A549 (cell line): ENCODE results near the gene MYO1B. TPM values are rescaled to one million over a fixed set of nuclear protein-coding genes. Genes with fewer than 3 reads are reported as not detected.

Experiments used
- ATAC-seq, 2 experiments: fragments of 200-7000 bp in 1 of 2; fragments of >200 bp in 1 of 2; cut with Nextera tagmentation in 1 of 2; cut with Tn5 transposase in 1 of 2; 3 replicates each; pipeline versions ENCODE4 v1.8.0 to v1.9.1; 2018 to 2020; ENCODE audit warnings: mild to moderate bottlenecking in 1 of 2, moderate library complexity in 1 of 2
- CTCF ChIA-PET: fragments of 300-600 bp; sonication (Branson Sonifier 250); formaldehyde crosslinking; extraction: SDS; loops from one replicate; lab custom pipeline; 2021; ENCODE audit warnings: antibody characterized with exemption, inconsistent platforms; lab: Yijun Ruan, JAX
- POLR2A ChIA-PET: fragments of 350-600 bp; formaldehyde crosslinking; extraction: SDS; loops from one replicate; lab custom pipeline; 2021; ENCODE audit warnings: antibody characterized with exemption, inconsistent platforms; lab: Yijun Ruan, JAX
- DNase-seq, 2 experiments: peaks; one replicate each; pipeline versions ENCODE4 v3.0.0 to v3.0.0-alpha.2; 2011 to 2016; ENCODE audit warnings: low read depth in 1 of 2, low spot score in 1 of 2
- FAIRE-seq: peaks from 2 replicates; lab custom pipeline; 2011; peaks lifted over from hg19 to GRCh38; lab: Jason Lieb, UNC
- H3K27ac ChIP-seq, 2 experiments: fragments of >200 bp; sonication (Bioruptor Twin); formaldehyde crosslinking; 3 replicates each; pipeline ENCODE4 v1.5.1; 2016 to 2017
- H3K4me1 ChIP-seq: fragments of >200 bp; sonication (Bioruptor Twin); formaldehyde crosslinking; 3 replicates; pipeline ENCODE4 v1.6.1; 2016
- H3K4me2 ChIP-seq: fragments of >200 bp; sonication (Bioruptor Twin); formaldehyde crosslinking; 3 replicates; pipeline ENCODE4 v1.6.1; 2016
- H3K4me3 ChIP-seq: fragments of >200 bp; sonication (Bioruptor Twin); formaldehyde crosslinking; 3 replicates; pipeline ENCODE4 v1.5.1; 2016
- H3K9me3 ChIP-seq: fragments of >200 bp; sonication (Bioruptor Twin); formaldehyde crosslinking; 3 replicates; pipeline ENCODE4 v1.6.1; 2016
- CEBPB ChIP-seq, 2 experiments: fragments of >200 bp in 1 of 2; sonication (Bioruptor Twin) in 1 of 2; formaldehyde crosslinking in 1 of 2; IDR thresholded peaks; 2 replicates each; pipeline ENCODE4 v1.6.1; 2012 to 2016
- EP300 ChIP-seq, 2 experiments: fragments of >200 bp; sonication (Bioruptor Twin); formaldehyde crosslinking; IDR thresholded peaks; 2 replicates in 1 of 2; 3 replicates in 1 of 2; pipeline ENCODE4 v1.6.1; 2016 to 2017
- ESRRA ChIP-seq: fragments of 150-350 bp; IDR thresholded peaks from 2 replicates; pipeline ENCODE4 v1.6.1; 2014; ENCODE audit warnings: mild to moderate bottlenecking, low read length, borderline replicate concordance
- FOSL2 ChIP-seq, 2 experiments: fragments of 450-650 bp in 1 of 2; fragments of >200 bp in 1 of 2; sonication (Bioruptor Twin) in 1 of 2; formaldehyde crosslinking; IDR thresholded peaks; 2 replicates each; pipeline versions ENCODE4 v1.5.0 to v1.6.1; 2016 to 2020; ENCODE audit warnings: mild to moderate bottlenecking in 1 of 2, moderate library complexity in 1 of 2
- HDAC2 ChIP-seq: fragments of 200-600 bp; sonication (generic); IDR thresholded peaks from 2 replicates; pipeline ENCODE4 v1.6.1; 2016
- HEYL ChIP-seq: fragments of 250-450 bp; sonication (Bioruptor Pico); IDR thresholded peaks from 2 replicates; pipeline ENCODE4 v1.8.0; 2021; ENCODE audit warnings: mild to moderate bottlenecking, moderate library complexity
- JUN ChIP-seq, 2 experiments: fragments of >200 bp; sonication (Bioruptor Twin); formaldehyde crosslinking; IDR thresholded peaks; 2 replicates in 1 of 2; 3 replicates in 1 of 2; pipeline ENCODE4 v1.6.1; 2016 to 2017
- JUNB ChIP-seq: fragments of >200 bp; sonication (Bioruptor Twin); formaldehyde crosslinking; IDR thresholded peaks from 2 replicates; pipeline ENCODE4 v1.6.1; 2016
- KDM5A ChIP-seq: fragments of 200-600 bp; sonication (generic); IDR thresholded peaks from 2 replicates; pipeline ENCODE4 v1.6.1; 2016; ENCODE audit warnings: antibody characterized with exemption, mild to moderate bottlenecking
- MAFK ChIP-seq: fragments of 450-650 bp; IDR thresholded peaks from 2 replicates; pipeline ENCODE4 v1.6.1; 2014; ENCODE audit not compliant: partially characterized antibody
- NPAS2 ChIP-seq: fragments of 250-450 bp; sonication (Bioruptor Pico); IDR thresholded peaks from 2 replicates; pipeline ENCODE4 v1.8.0; 2022; ENCODE audit warnings: mild to moderate bottlenecking, moderate library complexity, borderline replicate concordance
- PHF8 ChIP-seq: fragments of 200-600 bp; sonication (generic); IDR thresholded peaks from 2 replicates; pipeline ENCODE4 v1.6.1; 2016; ENCODE audit warnings: low read depth, mild to moderate bottlenecking, antibody characterized with exemption, moderate library complexity, borderline replicate concordance
- RARB ChIP-seq: fragments of 250-450 bp; sonication (Bioruptor Pico); IDR thresholded peaks from 2 replicates; pipeline ENCODE4 v1.8.0; 2021; ENCODE audit warnings: mild to moderate bottlenecking, moderate library complexity
- TFCP2L1 ChIP-seq: fragments of 250-450 bp; sonication (Bioruptor Pico); IDR thresholded peaks from 2 replicates; pipeline ENCODE4 v1.5.0; 2021; ENCODE audit warnings: mild to moderate bottlenecking
- ZNF302 ChIP-seq: fragments of 250-450 bp; sonication (Bioruptor Pico); IDR thresholded peaks from 2 replicates; pipeline ENCODE4 v1.9.0; 2021; ENCODE audit warnings: inconsistent platforms, mild to moderate bottlenecking, moderate library complexity
- ZSCAN20 ChIP-seq: fragments of 250-450 bp; sonication (Bioruptor Pico); IDR thresholded peaks from 2 replicates; pipeline ENCODE4 v1.8.0; 2022; ENCODE audit warnings: mild to moderate bottlenecking, moderate library complexity
- WGBS: methylation state at CpG from one replicate; pipeline ENCODE4 v1.1.6; 2017; ENCODE audit errors: missing lambda C conversion rate; 5-methylcytosine and 5-hydroxymethylcytosine counted together
- polyA plus RNA-seq, 4 experiments: library from polyadenylated mRNA; depleted of rRNA in 3 of 4; stranded (reverse); fragments of >200 nt; fragmentation: RNase III in 1 of 4; extraction: RNeasy Plus Mini Kit Qiagen cat#74134 plus additional on column Dnase treatment in 1 of 4; gene quantifications; 2 replicates in 3 of 4; 3 replicates in 1 of 4; pipeline ENCODE4 v1.2.3, GENCODE V29; 2011 to 2017
- TF ChIP-seq, protein P1 (sequence below): fragments of 250-450 bp; sonication (Bioruptor Pico); IDR thresholded peaks from 2 replicates; pipeline ENCODE4 v1.5.0; 2021; ENCODE audit warnings: mild to moderate bottlenecking, moderate library complexity, borderline replicate concordance
- TF ChIP-seq, protein P2 (sequence below): fragments of 150-350 bp; IDR thresholded peaks from 2 replicates; pipeline ENCODE4 v1.6.1; 2014; ENCODE audit warnings: low read depth, mild to moderate bottlenecking, low read length
- TF ChIP-seq, protein P3 (sequence below): IDR thresholded peaks from 2 replicates; pipeline ENCODE4 v1.6.1; 2012
- TF ChIP-seq, protein P4 (sequence below): fragments of >200 bp; sonication (Bioruptor Twin); formaldehyde crosslinking; IDR thresholded peaks from 2 replicates; pipeline ENCODE4 v1.6.1; 2016
- TF ChIP-seq, protein P5 (sequence below): fragments of >200 bp; sonication (Bioruptor Twin); formaldehyde crosslinking; IDR thresholded peaks from 3 replicates; pipeline ENCODE4 v1.5.1; 2016
- TF ChIP-seq, protein P6 (sequence below): fragments of 450-650 bp; IDR thresholded peaks from 2 replicates; pipeline ENCODE4 v1.6.1; 2014; ENCODE audit warnings: antibody characterized with exemption

Gene MYO1B
- polyA plus RNA-seq, 2 of the 4 experiments (the other 2 are of a cell fraction): 77.7 to 159 TPM

DNA sequence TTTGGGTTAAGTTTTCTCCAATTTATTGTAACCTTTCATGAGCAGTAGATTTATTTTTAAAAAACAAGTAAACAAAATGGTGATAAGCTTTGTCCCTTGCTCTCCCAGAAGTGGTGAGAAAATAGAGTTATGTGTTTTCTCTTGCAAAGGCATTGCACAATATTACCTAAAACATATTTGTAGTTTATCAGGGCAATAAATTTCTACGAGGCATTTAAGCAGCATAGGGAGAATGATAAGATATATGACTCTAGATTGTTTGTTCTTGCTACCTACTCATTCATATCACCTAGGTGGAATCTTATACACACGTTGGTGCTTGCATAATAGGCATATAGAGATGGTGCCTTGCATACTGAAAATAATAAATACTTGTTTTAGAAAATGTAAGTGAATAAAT, 201.7 kb downstream of the MYO1B start:
- Histone ChIP-seq H3K27ac (no peak overlapping the region), H3K9me3 (no peaks in the 10 kb centered on the region), H3K4me3 (no peak overlapping the region), H3K4me1 (peaks cover 8% of the 10 kb centered on the region; the same call in 1 of the 3 replicates), H3K4me2 (no peak overlapping the region)
- ChIA-PET POLR2A (no interaction called here), CTCF (interaction anchor here (0.7 to 1.1 kb wide), 2 partner anchors 9 to 332 kb away, joined by 3 to 4 read pairs; no protein-coding TSS in a partner anchor)
- WGBS: 14% methylated on average over 2 of the region's 2 CpGs
- ATAC-seq (no peak), FAIRE-seq (no peak)
- TF ChIP-seq RARB (CRISPR knock-in tag) (no peak), CEBPB (IDR thresholded peaks at IDR 0.05) (peak; percentile 55 to 62; a peak in 2 of 4 replicates), NPAS2 (CRISPR knock-in tag) (no peak), KDM5A (no peak), ZSCAN20 (CRISPR knock-in tag) (no peak), TFCP2L1 (CRISPR knock-in tag) (no peak)
- TF ChIP-seq, protein P1, sequence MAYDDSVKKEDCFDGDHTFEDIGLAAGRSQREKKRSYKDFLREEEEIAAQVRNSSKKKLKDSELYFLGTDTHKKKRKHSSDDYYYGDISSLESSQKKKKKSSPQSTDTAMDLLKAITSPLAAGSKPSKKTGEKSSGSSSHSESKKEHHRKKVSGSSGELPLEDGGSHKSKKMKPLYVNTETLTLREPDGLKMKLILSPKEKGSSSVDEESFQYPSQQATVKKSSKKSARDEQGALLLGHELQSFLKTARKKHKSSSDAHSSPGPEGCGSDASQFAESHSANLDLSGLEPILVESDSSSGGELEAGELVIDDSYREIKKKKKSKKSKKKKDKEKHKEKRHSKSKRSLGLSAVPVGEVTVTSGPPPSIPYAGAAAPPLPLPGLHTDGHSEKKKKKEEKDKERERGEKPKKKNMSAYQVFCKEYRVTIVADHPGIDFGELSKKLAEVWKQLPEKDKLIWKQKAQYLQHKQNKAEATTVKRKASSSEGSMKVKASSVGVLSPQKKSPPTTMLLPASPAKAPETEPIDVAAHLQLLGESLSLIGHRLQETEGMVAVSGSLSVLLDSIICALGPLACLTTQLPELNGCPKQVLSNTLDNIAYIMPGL (CRISPR knock-in tag): no peak
- TF ChIP-seq, protein P2, sequence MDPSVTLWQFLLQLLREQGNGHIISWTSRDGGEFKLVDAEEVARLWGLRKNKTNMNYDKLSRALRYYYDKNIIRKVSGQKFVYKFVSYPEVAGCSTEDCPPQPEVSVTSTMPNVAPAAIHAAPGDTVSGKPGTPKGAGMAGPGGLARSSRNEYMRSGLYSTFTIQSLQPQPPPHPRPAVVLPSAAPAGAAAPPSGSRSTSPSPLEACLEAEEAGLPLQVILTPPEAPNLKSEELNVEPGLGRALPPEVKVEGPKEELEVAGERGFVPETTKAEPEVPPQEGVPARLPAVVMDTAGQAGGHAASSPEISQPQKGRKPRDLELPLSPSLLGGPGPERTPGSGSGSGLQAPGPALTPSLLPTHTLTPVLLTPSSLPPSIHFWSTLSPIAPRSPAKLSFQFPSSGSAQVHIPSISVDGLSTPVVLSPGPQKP: no peak
- TF ChIP-seq, protein P3, sequence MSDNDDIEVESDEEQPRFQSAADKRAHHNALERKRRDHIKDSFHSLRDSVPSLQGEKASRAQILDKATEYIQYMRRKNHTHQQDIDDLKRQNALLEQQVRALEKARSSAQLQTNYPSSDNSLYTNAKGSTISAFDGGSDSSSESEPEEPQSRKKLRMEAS: no peak
- TF ChIP-seq, all 56 proteins: peak for 1
- no peak for DNase-seq

DNA sequence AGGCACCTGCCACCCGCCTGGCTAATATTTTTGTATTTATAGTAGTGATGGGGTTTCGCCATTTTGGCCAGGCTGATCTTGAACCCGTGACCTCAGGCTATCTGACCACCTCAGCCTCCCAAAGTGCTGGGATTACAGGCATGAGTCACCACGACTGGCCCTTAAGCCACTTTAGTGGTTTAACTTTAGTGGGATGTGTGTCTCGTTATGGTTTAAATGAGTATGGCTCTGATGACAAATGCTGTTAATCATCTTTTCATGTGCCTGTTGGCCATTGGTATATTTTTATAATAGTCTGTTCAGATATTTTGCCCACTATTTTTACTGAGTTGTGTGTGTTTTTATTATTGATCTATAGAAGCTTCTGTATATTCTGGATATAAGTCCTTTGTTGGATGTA, 205.9 kb downstream of the MYO1B start:
- POLR2A ChIA-PET: interaction anchor here (0.7 kb wide), 1 partner anchor 565 kb away, joined by 4 read pairs; no protein-coding TSS in a partner anchor
- H3K9me3 ChIP-seq: peaks cover 5% of the 10 kb centered on the region; the same call in 1 of the 3 replicates
- ATAC-seq (no peak), FAIRE-seq (no peak), DNase-seq (no peak)
- H3K27ac ChIP-seq: no peak overlapping the region
- H3K4me1 ChIP-seq: peaks cover 8% of the 10 kb centered on the region; the same call in 1 of the 3 replicates
- H3K4me2 ChIP-seq: no peak overlapping the region
- no peak overlapping the region for H3K4me3 ChIP-seq
- CTCF ChIA-PET: no interaction called here
- 68% methylated on average over 5 of the region's 5 CpGs for WGBS
- TF ChIP-seq JUN (IDR thresholded peaks at IDR 0.05) (no peak), ZNF302 (no peak), ESRRA (no peak)
- TF ChIP-seq, protein P4, sequence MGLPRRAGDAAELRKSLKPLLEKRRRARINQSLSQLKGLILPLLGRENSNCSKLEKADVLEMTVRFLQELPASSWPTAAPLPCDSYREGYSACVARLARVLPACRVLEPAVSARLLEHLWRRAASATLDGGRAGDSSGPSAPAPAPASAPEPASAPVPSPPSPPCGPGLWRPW: no peak
- TF ChIP-seq, protein P2: no peak
- TF ChIP-seq, all 56 proteins: peak for 0

DNA sequence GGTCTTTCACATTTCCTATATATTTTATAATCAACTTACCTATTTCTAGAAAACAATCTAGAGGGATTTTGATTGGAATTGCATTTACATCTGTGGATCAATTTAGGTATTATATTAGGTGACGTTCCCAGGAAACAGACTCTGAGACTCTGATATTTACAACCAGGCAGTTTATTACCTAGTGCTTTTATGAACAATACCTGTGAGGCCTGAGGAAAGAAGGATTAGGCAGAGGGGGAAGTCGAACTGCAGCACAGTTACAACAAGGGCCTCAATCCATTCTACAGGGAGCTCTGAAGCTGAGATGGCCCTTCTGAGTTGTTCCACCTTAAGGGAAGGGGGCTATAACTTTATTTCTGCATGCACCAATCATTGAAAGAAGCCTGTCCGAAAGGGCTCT, 206.9 kb downstream of the MYO1B start:
- DNase-seq (no peak), FAIRE-seq (no peak), ATAC-seq (no peak)
- Histone ChIP-seq H3K4me2 (no peak overlapping the region), H3K27ac (no peak overlapping the region), H3K9me3 (peaks cover 5% of the 10 kb centered on the region; the same call in 1 of the 3 replicates), H3K4me3 (no peak overlapping the region), H3K4me1 (0 out of 3 replicates have a peak, but pooled peaks cover under 1% of the 10 kb centered on the region)
- TF ChIP-seq, protein P5, sequence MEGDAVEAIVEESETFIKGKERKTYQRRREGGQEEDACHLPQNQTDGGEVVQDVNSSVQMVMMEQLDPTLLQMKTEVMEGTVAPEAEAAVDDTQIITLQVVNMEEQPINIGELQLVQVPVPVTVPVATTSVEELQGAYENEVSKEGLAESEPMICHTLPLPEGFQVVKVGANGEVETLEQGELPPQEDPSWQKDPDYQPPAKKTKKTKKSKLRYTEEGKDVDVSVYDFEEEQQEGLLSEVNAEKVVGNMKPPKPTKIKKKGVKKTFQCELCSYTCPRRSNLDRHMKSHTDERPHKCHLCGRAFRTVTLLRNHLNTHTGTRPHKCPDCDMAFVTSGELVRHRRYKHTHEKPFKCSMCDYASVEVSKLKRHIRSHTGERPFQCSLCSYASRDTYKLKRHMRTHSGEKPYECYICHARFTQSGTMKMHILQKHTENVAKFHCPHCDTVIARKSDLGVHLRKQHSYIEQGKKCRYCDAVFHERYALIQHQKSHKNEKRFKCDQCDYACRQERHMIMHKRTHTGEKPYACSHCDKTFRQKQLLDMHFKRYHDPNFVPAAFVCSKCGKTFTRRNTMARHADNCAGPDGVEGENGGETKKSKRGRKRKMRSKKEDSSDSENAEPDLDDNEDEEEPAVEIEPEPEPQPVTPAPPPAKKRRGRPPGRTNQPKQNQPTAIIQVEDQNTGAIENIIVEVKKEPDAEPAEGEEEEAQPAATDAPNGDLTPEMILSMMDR: no peak
- TF ChIP-seq HEYL (CRISPR knock-in tag): no peak
- TF ChIP-seq EP300 (IDR thresholded peaks at IDR 0.05): no peak
- TF ChIP-seq ZNF302: no peak
- no peak for TF ChIP-seq JUNB
- TF ChIP-seq HDAC2: no peak
- TF ChIP-seq, protein P6, sequence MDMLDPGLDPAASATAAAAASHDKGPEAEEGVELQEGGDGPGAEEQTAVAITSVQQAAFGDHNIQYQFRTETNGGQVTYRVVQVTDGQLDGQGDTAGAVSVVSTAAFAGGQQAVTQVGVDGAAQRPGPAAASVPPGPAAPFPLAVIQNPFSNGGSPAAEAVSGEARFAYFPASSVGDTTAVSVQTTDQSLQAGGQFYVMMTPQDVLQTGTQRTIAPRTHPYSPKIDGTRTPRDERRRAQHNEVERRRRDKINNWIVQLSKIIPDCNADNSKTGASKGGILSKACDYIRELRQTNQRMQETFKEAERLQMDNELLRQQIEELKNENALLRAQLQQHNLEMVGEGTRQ: no peak
- no peak for TF ChIP-seq TFCP2L1 (CRISPR knock-in tag)
- TF ChIP-seq KDM5A: no peak
- TF ChIP-seq FOSL2 (IDR thresholded peaks at IDR 0.05): no peak
- TF ChIP-seq FOSL2 (CRISPR knock-in tag; IDR thresholded peaks at IDR 0.05): no peak
- TF ChIP-seq MAFK: no peak
- no peak for TF ChIP-seq JUN (IDR thresholded peaks at IDR 0.05)
- no peak for TF ChIP-seq PHF8
- 55% methylated on average over 3 of the region's 3 CpGs for WGBS
- ChIA-PET POLR2A (no interaction called here), CTCF (interaction anchor here (0.5 kb wide), 1 partner anchor 374 kb away, joined by 3 read pairs; no protein-coding TSS in a partner anchor)
